ENCODE measurements around the gene LRRC2.

- no peak for TF ChIP-seq CTCF (IDR thresholded peaks at IDR 0.05)
- TF ChIP-seq POLR2AphosphoS5 (IDR thresholded peaks at IDR 0.05): no peak
- TF ChIP-seq POLR2A (IDR thresholded peaks at IDR 0.05): no peak
Observed at GRCh38 chr3:46467562-46467961, 98.5 kb downstream of the LRRC2 start.

All from breast epithelium (tissue), 3 donors.